Cardiac muscle cell (in vitro differentiated cells and primary cell): ENCODE results near the gene COL15A1. TPM values are rescaled to one million over a fixed set of nuclear protein-coding genes. Genes with fewer than 3 reads are reported as not detected.

ENCODE experiments used
- DNase-seq, 2 donors: peaks; one replicate each; pipeline versions ENCODE4 v3.0.0 to v3.0.0-alpha.2; 2010 to 2017; ENCODE audit warnings: low read depth in 1 of 2, low spot score in 1 of 2
- H3K27ac ChIP-seq: fragments of 200-600 bp; sonication (generic); 2 replicates; pipeline ENCODE4 v1.5.1; 2016
- H3K27me3 ChIP-seq: fragments of 200-600 bp; sonication (generic); 2 replicates; pipeline ENCODE4 v1.6.0; 2016; ENCODE audit warnings: control low read depth
- H3K36me3 ChIP-seq: fragments of 200-600 bp; sonication (generic); 2 replicates; pipeline ENCODE4 v1.5.1; 2016; ENCODE audit warnings: control low read depth
- H3K4me1 ChIP-seq: fragments of 200-600 bp; sonication (generic); 2 replicates; pipeline ENCODE4 v1.8.1; 2017; ENCODE audit warnings: low read depth, mild to moderate bottlenecking, mixed run types
- H3K4me3 ChIP-seq: fragments of 200-600 bp; sonication (generic); 2 replicates; pipeline ENCODE4 v1.5.1; 2016; ENCODE audit warnings: mild to moderate bottlenecking
- H3K9me3 ChIP-seq: fragments of 200-600 bp; sonication (generic); 2 replicates; pipeline ENCODE4 v1.5.1; 2017; ENCODE audit warnings: low read depth, mild to moderate bottlenecking, control low read depth
- CTCF ChIP-seq: IDR thresholded peaks from 2 replicates; pipeline ENCODE4 v1.5.1; 2012; ENCODE audit warnings: low read depth, mild to moderate bottlenecking, low read length
- polyA plus RNA-seq: library from polyadenylated mRNA; unstranded; fragments of >200 nt; fragmentation: Nextera tagmentation; extraction: Ambion mirVana; gene quantifications from 2 replicates; pipeline ENCODE4 v1.2.1, GENCODE V29; 2016
- total RNA-seq: library from RNA; depleted of rRNA; stranded (reverse); fragments of >200 nt; gene quantifications from 2 replicates; pipeline ENCODE4 v1.2.3, GENCODE V29; 2016

Gene COL15A1
- total and polyA plus RNA-seq, 2 experiments from 2014 or later: 0.74 to 1.3 TPM

- TF ChIP-seq CTCF: no peak
- H3K36me3 ChIP-seq: no peaks in the 10 kb centered on the region
- DNase-seq: no peak
- H3K27me3 ChIP-seq: no peaks in the 10 kb centered on the region
- H3K4me1 ChIP-seq: no peaks in the 10 kb centered on the region
- no peak overlapping the region for H3K27ac ChIP-seq
- H3K4me3 ChIP-seq: no peak overlapping the region
- no peaks in the 10 kb centered on the region for H3K9me3 ChIP-seq
These were observed 101.1 kb downstream of the COL15A1 start for GRCh38 chr9:99044827-99045226.

GRCh38 chr9:99046068-99046467 is 102.4 kb downstream of the COL15A1 start:
- no peak for TF ChIP-seq CTCF
- Histone ChIP-seq H3K4me3 (no peak overlapping the region), H3K9me3 (no peaks in the 10 kb centered on the region), H3K27me3 (no peaks in the 10 kb centered on the region), H3K4me1 (peaks cover 6% of the 10 kb centered on the region), H3K27ac (no peak overlapping the region), H3K36me3 (no peaks in the 10 kb centered on the region)
- DNase-seq: no peak

- TF ChIP-seq CTCF: no peak
- Histone ChIP-seq H3K4me1 (peaks cover 12% of the 10 kb centered on the region), H3K27me3 (no peaks in the 10 kb centered on the region), H3K27ac (no peak overlapping the region), H3K4me3 (no peak overlapping the region), H3K36me3 (no peaks in the 10 kb centered on the region), H3K9me3 (no peaks in the 10 kb centered on the region)
- DNase-seq: no peak
These were observed 102.9 kb downstream of the COL15A1 start for GRCh38 chr9:99046542-99047071.

GRCh38 chr9:99049228-99049627 is 105.5 kb downstream of the COL15A1 start:
- Histone ChIP-seq H3K36me3 (no peaks in the 10 kb centered on the region), H3K27me3 (no peaks in the 10 kb centered on the region), H3K4me1 (peaks cover 14% of the 10 kb centered on the region), H3K27ac (no peak overlapping the region), H3K4me3 (no peak overlapping the region), H3K9me3 (no peaks in the 10 kb centered on the region)
- no peak for DNase-seq
- TF ChIP-seq CTCF: no peak

GRCh38 chr9:99049641-99050040 is 105.9 kb downstream of the COL15A1 start:
- Histone ChIP-seq H3K27ac (no peak overlapping the region), H3K9me3 (no peaks in the 10 kb centered on the region), H3K4me3 (no peak overlapping the region), H3K27me3 (no peaks in the 10 kb centered on the region), H3K4me1 (peaks cover 14% of the 10 kb centered on the region), H3K36me3 (no peaks in the 10 kb centered on the region)
- DNase-seq: no peak
- no peak for TF ChIP-seq CTCF
